ENCODE data around the gene ITGAD.
A peak's percentile ranks its signal among the peaks of the same experiment; 100 is the strongest.

ITGAD gene

GRCh38 chr16:31455601-31456314, 62.6 kb downstream of the ITGAD start:
- TF ChIP-seq, protein P1, sequence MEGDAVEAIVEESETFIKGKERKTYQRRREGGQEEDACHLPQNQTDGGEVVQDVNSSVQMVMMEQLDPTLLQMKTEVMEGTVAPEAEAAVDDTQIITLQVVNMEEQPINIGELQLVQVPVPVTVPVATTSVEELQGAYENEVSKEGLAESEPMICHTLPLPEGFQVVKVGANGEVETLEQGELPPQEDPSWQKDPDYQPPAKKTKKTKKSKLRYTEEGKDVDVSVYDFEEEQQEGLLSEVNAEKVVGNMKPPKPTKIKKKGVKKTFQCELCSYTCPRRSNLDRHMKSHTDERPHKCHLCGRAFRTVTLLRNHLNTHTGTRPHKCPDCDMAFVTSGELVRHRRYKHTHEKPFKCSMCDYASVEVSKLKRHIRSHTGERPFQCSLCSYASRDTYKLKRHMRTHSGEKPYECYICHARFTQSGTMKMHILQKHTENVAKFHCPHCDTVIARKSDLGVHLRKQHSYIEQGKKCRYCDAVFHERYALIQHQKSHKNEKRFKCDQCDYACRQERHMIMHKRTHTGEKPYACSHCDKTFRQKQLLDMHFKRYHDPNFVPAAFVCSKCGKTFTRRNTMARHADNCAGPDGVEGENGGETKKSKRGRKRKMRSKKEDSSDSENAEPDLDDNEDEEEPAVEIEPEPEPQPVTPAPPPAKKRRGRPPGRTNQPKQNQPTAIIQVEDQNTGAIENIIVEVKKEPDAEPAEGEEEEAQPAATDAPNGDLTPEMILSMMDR (IDR thresholded peaks at IDR 0.05): peak; percentile 23; the same call in 1 of the 2 replicates

DNA sequence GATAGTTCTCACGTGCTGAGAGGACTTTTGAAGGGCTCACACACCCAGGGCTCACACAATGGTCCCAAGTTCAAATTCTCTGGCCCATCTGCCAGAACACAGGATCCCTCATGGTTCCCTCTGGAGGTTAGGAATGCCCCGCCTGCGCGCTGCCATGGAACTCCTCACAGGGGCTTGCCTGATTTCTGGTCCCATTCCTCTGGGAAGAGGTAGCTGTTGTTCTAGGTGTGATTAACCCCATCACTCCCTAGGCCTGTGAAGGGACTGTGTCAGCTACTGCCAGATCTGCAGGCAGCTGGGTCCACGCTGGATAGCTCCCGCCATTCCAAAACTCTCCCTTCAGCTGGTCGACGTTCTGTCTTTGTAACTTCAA, 63.8 kb downstream of the ITGAD start:
- TF ChIP-seq, protein P1 (IDR thresholded peaks at IDR 0.05): no peak

GRCh38 chr16:31458073-31458843, 65.1 kb downstream of the ITGAD start:
- TF ChIP-seq, protein P1 (IDR thresholded peaks at IDR 0.05): peak; percentile 45; the same call in 1 of the 2 replicates

DNA sequence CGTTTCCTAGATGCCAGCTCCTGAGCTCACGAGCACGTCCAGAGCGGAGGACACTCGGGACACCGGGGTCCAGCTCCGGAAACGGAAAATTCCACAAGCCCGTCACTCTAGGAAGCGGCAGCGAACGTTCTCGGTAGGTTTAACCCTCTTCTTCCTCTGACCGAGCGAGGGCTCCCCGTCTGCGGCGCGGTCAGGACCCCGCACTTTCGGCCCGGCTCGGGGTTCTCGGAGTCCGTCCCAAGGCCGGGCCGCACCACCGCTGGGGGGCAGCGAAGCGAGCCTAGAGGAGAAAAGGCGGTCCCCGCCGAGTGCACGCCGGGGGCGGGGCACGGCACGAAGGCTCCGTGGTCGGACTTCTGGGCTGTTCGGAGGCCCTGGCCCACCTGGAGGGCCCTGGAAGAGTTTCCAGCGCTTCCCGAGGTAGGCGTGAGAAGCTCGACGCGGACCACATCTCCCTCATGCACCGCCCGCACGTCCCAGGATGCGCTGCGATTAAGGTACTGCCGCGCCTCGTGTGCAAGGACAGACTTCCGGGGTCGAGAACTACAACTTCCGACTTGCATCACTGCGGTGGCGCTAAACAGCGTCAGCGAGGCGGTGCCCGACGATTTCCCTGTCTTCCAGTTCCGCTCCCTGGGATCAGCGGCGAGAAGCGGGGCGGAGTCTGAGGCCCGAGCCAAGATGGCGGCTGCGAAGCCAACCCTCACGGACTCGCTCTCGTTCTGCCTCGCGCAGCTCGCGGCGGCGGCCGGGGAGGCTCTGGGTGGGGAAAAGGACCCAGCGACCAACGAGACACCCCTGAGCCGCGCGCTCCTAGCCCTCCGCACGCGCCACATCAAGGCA, 65.9 kb downstream of the ITGAD start, which contains the start of gene ARMC5:
Gene ARMC5, plus strand, starts transcription at position 658 of the 843 bp plus-strand sequence. Its CDS starts 24 bp downstream, at position 682.
- TF ChIP-seq, protein P1 (IDR thresholded peaks at IDR 0.05): peak; percentile 70

DNA sequence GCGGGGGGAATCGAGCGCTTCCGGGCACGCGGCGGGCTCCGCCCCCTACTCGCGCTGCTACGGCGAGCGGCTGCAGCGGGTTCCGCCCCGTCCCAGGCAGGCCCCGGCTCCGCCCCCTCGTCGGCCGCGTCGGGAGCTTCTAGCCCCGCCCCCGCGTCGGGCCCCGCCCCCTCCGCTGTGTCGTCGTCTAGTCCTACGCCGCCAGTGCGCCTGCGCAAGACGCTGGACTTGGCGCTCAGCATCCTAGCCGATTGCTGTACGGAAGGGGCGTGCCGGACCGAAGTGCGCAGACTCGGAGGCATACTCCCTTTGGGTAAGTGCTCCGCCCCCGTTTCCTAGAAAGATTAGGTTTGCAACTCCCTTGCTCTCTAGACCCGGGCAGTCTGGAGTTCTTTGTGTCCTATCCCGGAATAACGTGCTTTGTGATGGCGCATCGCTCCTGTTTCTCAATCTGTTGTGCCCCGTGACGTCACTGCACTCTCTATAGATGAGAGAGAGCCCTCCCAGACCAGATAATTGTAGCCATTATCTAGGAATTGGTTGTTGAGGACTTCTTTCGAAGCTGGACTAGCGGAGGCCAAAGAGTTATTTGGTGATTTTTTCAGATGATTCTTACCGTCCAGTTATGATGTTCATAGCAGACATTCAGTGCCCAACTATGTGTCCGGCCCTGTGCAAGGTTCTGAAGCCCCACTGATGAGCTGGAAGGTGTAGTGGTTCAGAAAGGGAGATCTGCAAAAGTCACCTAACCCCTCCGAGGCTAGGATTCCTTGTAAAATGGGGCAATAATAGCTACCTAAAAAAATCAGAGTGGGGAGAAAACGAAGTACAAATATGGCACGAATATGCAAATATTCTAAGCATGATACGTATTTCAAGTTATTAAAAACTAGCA, 66.8 kb downstream of the ITGAD start:
- TF ChIP-seq, protein P1 (IDR thresholded peaks at IDR 0.05): no peak

- TF ChIP-seq, protein P1 (IDR thresholded peaks at IDR 0.05): peak; percentile 78
Observed at GRCh38 chr16:31460582-31461002, 67.5 kb downstream of the ITGAD start.
